SJSA1 (cell line): ENCODE results near the gene RMDN2. TPM values are rescaled to one million over a fixed set of nuclear protein-coding genes. Genes with fewer than 3 reads are reported as not detected.

ENCODE experiments used
- DNase-seq, 2 experiments: peaks; one replicate each; pipeline ENCODE4 v3.0.0-alpha.2; 2015 to 2020; ENCODE audit warnings: low spot score in 2 of 2, low read depth in 1 of 2
- H3K27ac ChIP-seq: fragments of 250-450 bp; sonication (Bioruptor Pico); 2 replicates; pipeline ENCODE4 v1.5.1; 2020; ENCODE audit warnings: mild to moderate bottlenecking, moderate library complexity
- H3K27me3 ChIP-seq: fragments of 250-450 bp; sonication (Bioruptor Pico); replicated peaks from 2 replicates; pipeline ENCODE4 v1.5.1; 2020; ENCODE audit warnings: mild to moderate bottlenecking, moderate library complexity
- H3K36me3 ChIP-seq: fragments of 250-450 bp; sonication (Bioruptor Pico); 2 replicates; pipeline ENCODE4 v1.5.1; 2020; ENCODE audit warnings: mild to moderate bottlenecking
- H3K4me1 ChIP-seq: fragments of 250-450 bp; sonication (Bioruptor Pico); replicated peaks from 2 replicates; pipeline ENCODE4 v1.6.1; 2021; ENCODE audit warnings: mild to moderate bottlenecking
- H3K4me3 ChIP-seq: fragments of 250-450 bp; sonication (Bioruptor Pico); 2 replicates; pipeline ENCODE4 v1.5.1; 2020; ENCODE audit warnings: mild to moderate bottlenecking
- H3K9me3 ChIP-seq: fragments of 250-450 bp; sonication (Bioruptor Pico); replicated peaks from 2 replicates; pipeline ENCODE4 v1.5.1; 2020; ENCODE audit warnings: mild to moderate bottlenecking
- total RNA-seq: library from RNA; depleted of rRNA; stranded (reverse); fragments of >200 nt; shearing (Covaris generic); gene quantifications from 2 replicates; pipeline ENCODE4 v1.2.3, GENCODE V29; 2014

RMDN2 gene
- total RNA-seq, 1 experiment from 2014 or later: 20.8 TPM

- DNase-seq: no peak
- Histone ChIP-seq H3K4me1 (no peaks in the 10 kb centered on the region; the same call in 1 of the 2 replicates), H3K36me3 (no peaks in the 10 kb centered on the region), H3K27ac (no peak overlapping the region), H3K27me3 (no peaks in the 10 kb centered on the region), H3K9me3 (no peaks in the 10 kb centered on the region), H3K4me3 (no peak overlapping the region)
These were observed 108.6 kb downstream of the RMDN2 start for GRCh38 chr2:38033646-38034045.

- no peak for DNase-seq
- Histone ChIP-seq H3K27ac (no peak overlapping the region), H3K4me3 (no peak overlapping the region), H3K36me3 (no peaks in the 10 kb centered on the region), H3K9me3 (no peaks in the 10 kb centered on the region), H3K27me3 (no peaks in the 10 kb centered on the region), H3K4me1 (no peaks in the 10 kb centered on the region; the same call in 1 of the 2 replicates)
These were observed 110.9 kb downstream of the RMDN2 start for GRCh38 chr2:38035968-38036367.

DNA sequence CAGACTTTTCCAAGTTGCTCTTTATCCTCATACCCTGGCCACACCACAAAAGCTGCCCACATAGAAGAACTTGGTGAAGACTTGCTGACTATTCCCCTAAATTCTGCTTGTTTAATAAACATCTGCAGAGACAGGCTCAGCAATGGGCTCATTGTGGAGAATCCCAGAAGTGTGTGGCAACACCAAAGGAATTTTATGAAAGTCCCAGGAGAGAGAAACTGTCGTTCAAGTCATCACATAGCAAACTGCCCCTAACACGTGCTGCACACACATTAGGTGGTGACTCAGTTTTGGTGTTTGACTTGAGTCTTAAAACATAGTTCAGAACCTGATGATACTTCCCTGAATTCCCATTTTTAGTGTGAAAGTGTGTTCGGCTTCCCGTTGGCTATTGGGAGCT is 112.2 kb downstream of the RMDN2 start:
- no peaks in the 10 kb centered on the region; the same call in 1 of the 2 replicates for H3K4me1 ChIP-seq
- H3K27me3 ChIP-seq: no peaks in the 10 kb centered on the region
- no peak overlapping the region for H3K4me3 ChIP-seq
- no peaks in the 10 kb centered on the region for H3K36me3 ChIP-seq
- H3K9me3 ChIP-seq: no peaks in the 10 kb centered on the region
- H3K27ac ChIP-seq: no peak overlapping the region
- DNase-seq: no peak

DNA sequence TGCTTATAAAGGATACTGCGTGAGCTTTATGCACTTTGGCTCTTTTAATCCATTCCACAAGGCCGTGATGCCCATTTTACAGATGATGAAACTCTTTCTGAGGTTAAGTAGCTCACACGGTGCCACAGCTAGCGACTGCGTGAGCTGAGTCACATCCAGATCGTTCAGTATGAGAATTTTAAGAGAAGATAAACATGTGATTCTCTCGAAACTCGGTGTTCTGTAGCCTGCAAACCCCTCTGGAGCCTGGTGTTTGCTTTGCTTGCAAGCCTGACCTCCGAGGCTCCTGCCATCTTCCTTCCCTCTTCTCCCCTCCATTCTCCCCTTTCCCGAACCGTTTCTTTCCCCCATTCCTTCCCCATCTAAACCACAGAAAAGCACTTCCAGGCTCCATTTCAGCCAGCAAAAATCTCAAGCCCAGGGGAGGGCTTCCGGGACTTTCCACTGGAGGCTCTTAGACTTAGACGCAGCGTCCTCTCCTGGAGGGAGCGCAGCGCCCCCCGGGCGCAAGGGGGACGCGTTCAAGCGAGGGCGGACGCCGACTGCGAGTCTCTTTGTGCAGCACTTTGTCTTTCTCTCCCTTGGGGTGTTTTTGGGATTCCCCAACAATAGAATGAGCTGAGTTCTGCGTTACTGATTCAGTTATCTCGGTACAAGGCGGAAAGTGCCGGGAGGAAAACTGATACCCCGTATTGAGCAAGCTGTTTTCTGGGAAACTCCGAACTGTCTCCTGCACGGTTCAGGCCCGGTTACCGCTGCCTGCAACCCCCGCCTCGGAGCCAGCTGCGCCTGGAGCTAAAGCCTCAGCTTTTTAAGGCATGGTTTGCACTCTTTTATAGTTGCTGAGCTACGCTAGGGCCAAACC is 112.9 kb downstream of the RMDN2 start:
- Histone ChIP-seq H3K27ac (no peak overlapping the region), H3K9me3 (no peaks in the 10 kb centered on the region), H3K4me1 (no peaks in the 10 kb centered on the region; the same call in 1 of the 2 replicates), H3K27me3 (no peaks in the 10 kb centered on the region), H3K36me3 (no peaks in the 10 kb centered on the region), H3K4me3 (no peak overlapping the region)
- DNase-seq: no peak

DNA sequence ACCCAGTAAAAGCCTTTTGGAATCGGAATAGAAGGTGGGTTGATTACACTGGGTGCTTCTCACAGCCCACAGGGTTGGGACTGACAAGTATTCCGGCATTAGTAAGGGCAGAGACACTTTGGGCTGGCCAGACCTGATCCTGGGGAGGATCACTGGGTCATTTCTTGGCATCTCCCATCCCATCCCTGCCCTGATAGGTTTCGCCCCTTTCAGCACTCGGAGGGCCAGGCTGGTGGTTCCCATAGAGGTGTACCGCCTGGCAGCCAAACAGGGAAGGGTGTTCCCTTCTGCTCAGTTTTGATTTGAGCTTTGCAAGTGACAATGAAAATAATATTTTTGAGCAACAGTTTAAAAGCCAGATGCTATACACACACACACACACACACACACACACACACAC is 113.6 kb downstream of the RMDN2 start:
- no peaks in the 10 kb centered on the region for H3K27me3 ChIP-seq
- H3K27ac ChIP-seq: no peak overlapping the region
- DNase-seq: no peak
- H3K9me3 ChIP-seq: no peaks in the 10 kb centered on the region
- no peaks in the 10 kb centered on the region for H3K4me1 ChIP-seq
- H3K4me3 ChIP-seq: no peak overlapping the region
- H3K36me3 ChIP-seq: no peaks in the 10 kb centered on the region

- Histone ChIP-seq H3K27me3 (no peaks in the 10 kb centered on the region), H3K27ac (no peak overlapping the region), H3K9me3 (no peaks in the 10 kb centered on the region), H3K4me3 (no peak overlapping the region), H3K4me1 (no peaks in the 10 kb centered on the region), H3K36me3 (no peaks in the 10 kb centered on the region)
- DNase-seq: no peak
These were observed 114.2 kb downstream of the RMDN2 start for GRCh38 chr2:38039121-38039910.

- Histone ChIP-seq H3K9me3 (no peaks in the 10 kb centered on the region), H3K4me1 (no peaks in the 10 kb centered on the region), H3K27ac (no peak overlapping the region), H3K4me3 (no peak overlapping the region), H3K36me3 (no peaks in the 10 kb centered on the region), H3K27me3 (no peaks in the 10 kb centered on the region)
- no peak for DNase-seq
These were observed 120.7 kb downstream of the RMDN2 start for GRCh38 chr2:38045811-38046210.

DNA sequence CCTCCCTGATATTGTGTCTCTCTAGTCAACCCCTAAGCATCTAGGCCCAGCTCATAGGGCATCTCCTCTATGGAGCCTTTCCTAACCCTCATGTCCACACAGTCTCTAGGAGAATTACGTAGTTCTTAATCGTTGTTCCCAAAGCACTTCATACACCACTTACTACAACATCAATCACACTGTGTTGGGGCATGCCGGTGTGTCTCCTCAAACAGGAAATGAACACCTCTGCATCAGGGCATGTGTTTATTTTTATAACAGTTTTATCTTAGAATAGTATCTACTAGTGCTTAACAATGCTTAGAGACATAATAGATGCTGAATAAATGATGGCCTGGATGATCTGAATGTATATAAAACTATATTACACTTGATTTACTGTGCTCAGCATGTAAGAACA is 131.1 kb downstream of the RMDN2 start:
- no peak overlapping the region for H3K27ac ChIP-seq
- H3K36me3 ChIP-seq: no peaks in the 10 kb centered on the region
- H3K9me3 ChIP-seq: no peaks in the 10 kb centered on the region
- no peak overlapping the region for H3K4me3 ChIP-seq
- H3K27me3 ChIP-seq: no peaks in the 10 kb centered on the region
- H3K4me1 ChIP-seq: peaks cover 15% of the 10 kb centered on the region
- no peak for DNase-seq

DNA sequence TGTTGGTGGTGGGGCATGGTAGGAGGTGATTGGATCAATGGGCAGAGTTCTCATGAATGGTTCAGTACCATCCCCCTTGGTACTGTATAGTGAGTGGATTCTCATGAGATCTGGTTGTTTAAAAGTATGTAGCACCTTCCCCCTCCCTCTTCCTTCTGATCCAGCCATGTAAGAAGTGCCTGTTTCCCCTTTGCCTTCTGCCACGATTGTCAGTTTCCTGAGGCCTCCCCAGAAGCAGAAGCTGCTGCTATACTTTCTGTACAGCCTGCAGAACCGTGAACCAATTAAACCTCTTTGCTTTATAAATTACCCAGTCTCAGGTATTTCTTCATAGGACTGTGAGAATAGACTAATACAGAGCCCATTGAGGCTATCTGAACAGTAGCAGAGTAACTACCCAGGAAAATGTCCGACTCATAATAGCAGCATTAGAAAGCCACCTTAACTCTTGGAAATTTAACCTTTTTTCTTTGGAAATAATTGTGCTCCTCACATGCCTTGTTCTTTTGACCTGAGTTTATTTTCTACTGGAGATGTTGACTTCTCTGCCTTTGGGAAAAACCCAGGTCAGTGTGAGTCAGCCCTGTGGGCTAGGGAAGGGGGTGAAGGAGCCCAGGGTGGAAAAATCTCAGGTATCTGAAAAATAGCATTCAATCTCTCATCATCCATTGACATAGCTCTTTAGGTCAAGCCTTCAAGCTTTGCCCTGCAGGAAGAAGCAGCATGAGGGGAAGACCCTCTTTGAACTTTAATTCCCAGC is 132.7 kb downstream of the RMDN2 start:
- Histone ChIP-seq H3K4me3 (no peak overlapping the region), H3K4me1 (peaks cover 15% of the 10 kb centered on the region), H3K27ac (no peak overlapping the region), H3K9me3 (no peaks in the 10 kb centered on the region), H3K27me3 (no peaks in the 10 kb centered on the region), H3K36me3 (no peaks in the 10 kb centered on the region)
- peak in 1 of 2 experiments; percentile 32 for DNase-seq

GRCh38 chr2:38060236-38061018 is 135.3 kb downstream of the RMDN2 start:
- H3K9me3 ChIP-seq: no peaks in the 10 kb centered on the region
- no peaks in the 10 kb centered on the region for H3K27me3 ChIP-seq
- no peaks in the 10 kb centered on the region for H3K36me3 ChIP-seq
- DNase-seq: no peak
- H3K4me1 ChIP-seq: peaks cover 25% of the 10 kb centered on the region
- no peak overlapping the region for H3K27ac ChIP-seq
- H3K4me3 ChIP-seq: no peak overlapping the region

DNA sequence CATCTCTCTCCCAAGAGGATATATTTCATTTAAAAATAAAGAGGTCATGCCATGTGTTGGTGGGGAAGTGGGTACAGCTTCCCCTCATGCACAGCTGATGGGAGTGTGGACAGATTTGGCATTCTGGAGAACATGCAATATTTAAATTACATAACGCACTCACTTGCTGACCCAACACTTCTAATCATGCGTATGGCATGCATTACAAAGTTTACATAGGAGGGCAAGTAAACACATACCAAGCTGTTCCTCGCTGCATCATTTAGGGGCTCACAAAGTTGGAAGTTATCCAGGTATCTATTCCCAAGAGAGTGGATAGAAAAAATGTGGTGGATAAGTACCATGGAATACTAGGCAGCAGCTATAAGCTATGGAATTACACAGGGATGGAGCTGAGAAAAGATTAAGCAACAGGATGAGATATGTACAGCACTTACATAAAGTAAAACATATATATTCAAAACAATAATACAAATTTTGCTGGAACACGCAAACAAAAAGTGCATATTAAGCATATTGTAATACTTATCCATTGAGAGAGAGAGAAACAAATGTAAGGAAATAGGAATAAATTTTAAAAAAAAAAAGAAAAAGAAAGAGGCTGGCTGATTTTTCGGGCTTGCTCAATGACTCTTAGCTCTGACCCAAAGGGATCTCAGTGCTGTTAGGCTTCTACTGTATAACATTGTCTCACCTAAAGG is 139.9 kb downstream of the RMDN2 start:
- H3K36me3 ChIP-seq: peaks cover 7% of the 10 kb centered on the region
- H3K27ac ChIP-seq: peak overlapping the region; percentile 60; the same call in 1 of the 2 replicates
- peak in 1 of 2 experiments; percentile 29 for DNase-seq
- no peaks in the 10 kb centered on the region for H3K27me3 ChIP-seq
- peaks cover 24% of the 10 kb centered on the region for H3K4me1 ChIP-seq
- no peak overlapping the region for H3K4me3 ChIP-seq
- no peaks in the 10 kb centered on the region for H3K9me3 ChIP-seq

DNA sequence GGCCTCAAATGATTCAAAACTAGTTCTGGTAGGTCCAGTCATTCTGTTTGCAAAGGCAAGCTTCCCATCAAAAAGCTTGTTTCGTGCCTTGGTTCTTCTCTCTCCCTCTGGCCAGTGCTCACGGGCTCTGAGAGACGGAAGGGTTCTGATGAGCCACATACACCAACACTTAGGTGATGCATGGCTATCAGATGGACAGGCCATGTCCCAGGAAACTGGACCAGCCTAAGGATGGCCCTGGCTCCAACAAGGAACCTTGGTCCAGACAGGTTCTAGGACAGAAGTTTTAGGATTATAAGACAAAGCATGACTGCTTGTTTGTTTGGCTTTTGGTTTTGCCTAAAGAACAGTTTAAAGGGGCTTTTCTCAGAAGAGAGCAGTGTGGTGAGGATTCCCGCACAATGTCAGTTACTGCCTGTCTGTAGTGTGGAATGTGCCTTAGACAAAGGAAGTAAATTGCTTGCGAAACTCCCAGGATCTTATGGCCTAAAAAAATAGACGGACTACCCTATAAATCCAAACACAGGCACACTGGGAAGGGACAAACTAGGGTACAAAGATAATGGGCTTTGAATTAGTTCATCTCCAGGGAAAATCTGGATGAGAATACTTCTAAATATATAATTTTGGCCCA is 140.5 kb downstream of the RMDN2 start:
- DNase-seq: peak in 1 of 2 experiments; percentile 67
- H3K27ac ChIP-seq: peak overlapping the region; percentile 60
- H3K36me3 ChIP-seq: peaks cover 13% of the 10 kb centered on the region
- no peak overlapping the region for H3K4me3 ChIP-seq
- H3K27me3 ChIP-seq: no peaks in the 10 kb centered on the region
- peaks cover 24% of the 10 kb centered on the region for H3K4me1 ChIP-seq
- no peaks in the 10 kb centered on the region for H3K9me3 ChIP-seq
